H9 (cell line): Measurements from ENCODE around the gene DNHD1. TPM values are rescaled to one million over a fixed set of nuclear protein-coding genes. Genes with fewer than 3 reads are reported as not detected.

Experiments
- DNase-seq: peaks from one replicate; pipeline ENCODE4 v3.0.0-alpha.2; 2017
- H2AFZ ChIP-seq: one replicate; pipeline ENCODE4 v1.6.1; 2013; ENCODE audit warnings: mild to moderate bottlenecking, low read length, control low read depth, moderate library complexity
- H2AK5ac ChIP-seq: 2 replicates; pipeline ENCODE4 v1.6.1; 2013; ENCODE audit warnings: low read length, control low read depth, mixed read lengths; ENCODE audit not compliant: insufficient read length
- H2BK120ac ChIP-seq: one replicate; pipeline ENCODE4 v1.6.1; 2013; ENCODE audit warnings: low read depth, mild to moderate bottlenecking, low read length, control low read depth, inconsistent platforms; ENCODE audit not compliant: poor library complexity, severe bottlenecking
- H2BK12ac ChIP-seq: 2 replicates; pipeline ENCODE4 v1.6.1; 2013; ENCODE audit warnings: low read length, control low read depth, mixed read lengths, low read depth; ENCODE audit not compliant: insufficient read length
- H2BK15ac ChIP-seq: 2 replicates; pipeline ENCODE4 v1.6.1; 2013; ENCODE audit warnings: low read depth, low read length, control low read depth
- H2BK20ac ChIP-seq: one replicate; pipeline ENCODE4 v1.6.1; 2013; ENCODE audit warnings: low read depth, mild to moderate bottlenecking, low read length, control low read depth, inconsistent platforms; ENCODE audit not compliant: poor library complexity, severe bottlenecking
- H2BK5ac ChIP-seq: 2 replicates; pipeline ENCODE4 v1.6.1; 2013; ENCODE audit warnings: low read length, control low read depth, mixed read lengths; ENCODE audit not compliant: insufficient read length
- H3K14ac ChIP-seq: 2 replicates; pipeline ENCODE4 v1.6.1; 2013; ENCODE audit warnings: low read length, control low read depth; ENCODE audit not compliant: insufficient read depth
- H3K18ac ChIP-seq: 2 replicates; pipeline ENCODE4 v1.6.1; 2013; ENCODE audit warnings: low read depth, mild to moderate bottlenecking, mixed read lengths, low read length, control low read depth; ENCODE audit not compliant: insufficient read length
- H3K23ac ChIP-seq: 2 replicates; pipeline ENCODE4 v1.6.1; 2013; ENCODE audit warnings: low read length, control low read depth, mixed read lengths, low read depth; ENCODE audit not compliant: insufficient read length
- H3K23me2 ChIP-seq: 2 replicates; pipeline ENCODE4 v1.6.1; 2013; ENCODE audit warnings: low read depth, mild to moderate bottlenecking, mixed read lengths, low read length, control low read depth; ENCODE audit not compliant: insufficient read length, poor library complexity, severe bottlenecking
- H3K27ac ChIP-seq: 2 replicates; pipeline ENCODE4 v1.5.1; 2013; ENCODE audit warnings: low read length, control low read depth, mixed read lengths, low read depth; ENCODE audit not compliant: insufficient read length
- H3K27me3 ChIP-seq: 2 replicates; pipeline ENCODE4 v1.6.1; 2013; ENCODE audit warnings: low read length, control low read depth, inconsistent platforms; ENCODE audit not compliant: insufficient read depth
- H3K4ac ChIP-seq: 2 replicates; pipeline ENCODE4 v1.6.1; 2013; ENCODE audit warnings: low read depth, mild to moderate bottlenecking, control low read depth, inconsistent platforms, low read length, moderate library complexity
- H3K4me1 ChIP-seq: 2 replicates; pipeline ENCODE4 v1.6.1; 2013; ENCODE audit warnings: low read length, control low read depth, inconsistent platforms; ENCODE audit not compliant: insufficient read depth
- H3K4me2 ChIP-seq: 2 replicates; pipeline ENCODE4 v1.6.1; 2013; ENCODE audit warnings: low read length, control low read depth, mixed read lengths; ENCODE audit not compliant: insufficient read length, insufficient read depth
- H3K56ac ChIP-seq: 2 replicates; pipeline ENCODE4 v1.6.1; 2013; ENCODE audit warnings: low read depth, mild to moderate bottlenecking, mixed read lengths, low read length, control low read depth; ENCODE audit not compliant: insufficient read length
- H3K79me1 ChIP-seq: 2 replicates; pipeline ENCODE4 v1.6.1; 2013; ENCODE audit warnings: low read depth, mild to moderate bottlenecking, moderate library complexity, low read length, control low read depth, inconsistent platforms; ENCODE audit not compliant: insufficient read depth, poor library complexity, severe bottlenecking
- H3K79me2 ChIP-seq: 2 replicates; pipeline ENCODE4 v1.6.1; 2013; ENCODE audit warnings: low read length, control low read depth, inconsistent platforms; ENCODE audit not compliant: insufficient read depth
- H3K9ac ChIP-seq: 2 replicates; pipeline ENCODE4 v1.6.1; 2013; ENCODE audit warnings: low read length, control low read depth, mixed read lengths; ENCODE audit not compliant: insufficient read length; ENCODE audit errors: extremely low read depth
- H3K9me3 ChIP-seq: one replicate; pipeline ENCODE4 v1.6.1; 2013; ENCODE audit warnings: low read depth, low read length, inconsistent platforms; ENCODE audit not compliant: control insufficient read depth
- H3T11ph ChIP-seq: one replicate; pipeline ENCODE4 v1.6.1; 2013; ENCODE audit warnings: mild to moderate bottlenecking, low read length, control low read depth, inconsistent platforms
- H4K20me1 ChIP-seq: one replicate; pipeline ENCODE4 v1.6.1; 2013; ENCODE audit not compliant: control insufficient read depth, insufficient read length, insufficient read depth
- H4K5ac ChIP-seq: 2 replicates; pipeline ENCODE4 v1.6.1; 2013; ENCODE audit warnings: low read depth, mild to moderate bottlenecking, mixed read lengths, low read length, control low read depth; ENCODE audit not compliant: insufficient read length
- H4K8ac ChIP-seq: replicated peaks from 2 replicates; pipeline ENCODE4 v1.6.1; 2013; ENCODE audit warnings: low read length, control low read depth, mixed read lengths, low read depth; ENCODE audit not compliant: insufficient read length
- H4K91ac ChIP-seq: 2 replicates; pipeline ENCODE4 v1.6.1; 2013; ENCODE audit warnings: low read depth, mild to moderate bottlenecking, moderate library complexity, mixed read lengths, low read length, control low read depth; ENCODE audit not compliant: insufficient read length
- H3K27ac Mint-ChIP-seq, 3 experiments: 2 replicates in 2 of 3; 3 replicates in 1 of 3; pipeline ENCODE4 v1.8.0; 2020 to 2021; ENCODE audit warnings: mixed read lengths in 3 of 3, mild to moderate bottlenecking in 1 of 3, moderate library complexity in 1 of 3
- H3K27me3 Mint-ChIP-seq: 2 replicates; pipeline ENCODE4 v1.8.0; 2021; ENCODE audit warnings: low read depth, mild to moderate bottlenecking, moderate library complexity, mixed read lengths
- H3K36me3 Mint-ChIP-seq, 3 experiments: 2 replicates in 2 of 3; 3 replicates in 1 of 3; pipeline ENCODE4 v1.8.0; 2020 to 2021; ENCODE audit warnings: low read depth in 3 of 3, mixed read lengths in 3 of 3; ENCODE audit not compliant: insufficient read depth in 1 of 3
- H3K4me1 Mint-ChIP-seq, 2 experiments: 2 replicates each; pipeline ENCODE4 v1.8.0; 2020; ENCODE audit warnings: mixed read lengths in 2 of 2
- H3K4me3 Mint-ChIP-seq, 2 experiments: 2 replicates in 1 of 2; 3 replicates in 1 of 2; pipeline ENCODE4 v1.8.0; 2020 to 2021; ENCODE audit warnings: mild to moderate bottlenecking in 2 of 2, mixed read lengths in 2 of 2, moderate library complexity in 1 of 2
- H3K9me3 Mint-ChIP-seq, 2 experiments: 2 replicates in 1 of 2; 3 replicates in 1 of 2; pipeline ENCODE4 v1.8.0; 2020; ENCODE audit warnings: mild to moderate bottlenecking in 2 of 2, mixed read lengths in 2 of 2, moderate library complexity in 1 of 2
- WGBS: extraction: QIAGEN DNeasy Blood & Tissue Kit; methylation state at CpG from one replicate; pipeline ENCODE4 v1.1.7; 2013; ENCODE audit warnings: missing lambda C conversion rate, low lambda C conversion rate, mixed read lengths; ENCODE audit not compliant: insufficient read length; ENCODE audit errors: extremely low coverage; 5-methylcytosine and 5-hydroxymethylcytosine counted together
- total RNA-seq: library from RNA; stranded (reverse); gene quantifications from 2 replicates; pipeline ENCODE4 v1.2.1, GENCODE V29; 2021
- TF ChIP-seq, protein P1 (sequence below): fragments of 200-600 bp; sonication (generic); conservative IDR thresholded peaks from 3 replicates; pipeline ENCODE4 v1.8.0; 2021; ENCODE audit warnings: antibody characterized with exemption, mild to moderate bottlenecking

The DNHD1 gene
- total RNA-seq, 1 experiment from 2014 or later, result 3.5 TPM

DNA sequence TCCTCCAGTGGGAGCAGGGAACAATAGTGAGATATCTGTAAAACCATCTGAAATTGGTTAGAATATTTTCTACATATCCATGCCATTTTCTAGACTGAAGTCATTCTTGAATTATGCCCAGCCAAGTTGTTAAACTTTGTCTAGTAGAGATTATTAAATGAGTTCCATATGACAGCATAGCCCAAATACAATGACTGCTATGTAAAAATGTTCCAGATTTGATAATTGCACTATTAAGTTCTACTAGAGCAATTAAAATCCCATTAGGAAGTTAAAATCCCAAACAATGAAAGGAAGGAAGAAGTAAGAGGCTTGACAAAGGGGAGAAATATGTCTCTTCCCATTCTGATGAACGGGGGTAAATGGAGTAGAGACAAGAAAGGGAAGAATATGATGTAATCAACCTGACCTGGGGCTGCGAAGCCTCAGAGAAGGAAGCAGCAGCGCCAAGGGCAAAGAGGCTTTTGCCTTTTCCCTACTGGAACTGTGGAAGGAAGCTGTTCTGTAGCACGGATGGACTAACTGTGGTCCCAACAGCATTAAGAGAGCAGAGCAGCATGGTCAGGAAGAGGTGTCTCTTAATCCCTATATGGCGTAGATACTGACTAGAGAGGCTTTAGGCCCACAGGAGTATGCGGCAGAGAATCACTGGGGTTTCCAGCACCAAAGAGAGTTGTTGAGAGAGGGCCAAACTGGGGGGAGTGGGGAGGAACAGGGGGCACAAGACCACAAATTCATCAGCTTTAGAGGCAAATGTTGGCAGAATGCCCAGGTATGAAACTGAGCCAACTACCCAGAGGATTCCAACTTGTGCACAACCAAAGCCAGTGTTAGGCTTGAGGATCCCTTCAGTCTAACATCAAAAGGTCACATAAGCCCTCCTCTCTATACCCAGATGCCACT lies 79.6 kb downstream of the DNHD1 start:
- no peak overlapping the region for H2AFZ ChIP-seq
- no peak overlapping the region for H4K91ac ChIP-seq
- no peak overlapping the region for H2BK12ac ChIP-seq
- no peak for DNase-seq
- H3K56ac ChIP-seq, result no peak overlapping the region
- H3T11ph ChIP-seq, result no peak overlapping the region
- H3K4ac ChIP-seq, result no peak overlapping the region
- H3K27me3 ChIP-seq, result no peaks in the 10 kb centered on the region
- no peak overlapping the region for H3K4me2 ChIP-seq
- no peak overlapping the region for H2AK5ac ChIP-seq
- no peak overlapping the region for H3K23ac ChIP-seq
- Mint-ChIP-seq H3K4me1 (no peaks in the 10 kb centered on the region), H3K27ac (peak overlapping the region in 1 of 3 experiments; percentile 3; a peak in 1 of 7 replicates), H3K4me3 (no peak overlapping the region), H3K27me3 (no peaks in the 10 kb centered on the region), H3K9me3 (no peaks in the 10 kb centered on the region), H3K36me3 (no peaks in the 10 kb centered on the region)
- H4K8ac ChIP-seq, result no peak overlapping the region
- no peak overlapping the region for H2BK20ac ChIP-seq
- H3K18ac ChIP-seq, result no peak overlapping the region
- no peaks in the 10 kb centered on the region for H3K23me2 ChIP-seq
- TF ChIP-seq, protein P1, sequence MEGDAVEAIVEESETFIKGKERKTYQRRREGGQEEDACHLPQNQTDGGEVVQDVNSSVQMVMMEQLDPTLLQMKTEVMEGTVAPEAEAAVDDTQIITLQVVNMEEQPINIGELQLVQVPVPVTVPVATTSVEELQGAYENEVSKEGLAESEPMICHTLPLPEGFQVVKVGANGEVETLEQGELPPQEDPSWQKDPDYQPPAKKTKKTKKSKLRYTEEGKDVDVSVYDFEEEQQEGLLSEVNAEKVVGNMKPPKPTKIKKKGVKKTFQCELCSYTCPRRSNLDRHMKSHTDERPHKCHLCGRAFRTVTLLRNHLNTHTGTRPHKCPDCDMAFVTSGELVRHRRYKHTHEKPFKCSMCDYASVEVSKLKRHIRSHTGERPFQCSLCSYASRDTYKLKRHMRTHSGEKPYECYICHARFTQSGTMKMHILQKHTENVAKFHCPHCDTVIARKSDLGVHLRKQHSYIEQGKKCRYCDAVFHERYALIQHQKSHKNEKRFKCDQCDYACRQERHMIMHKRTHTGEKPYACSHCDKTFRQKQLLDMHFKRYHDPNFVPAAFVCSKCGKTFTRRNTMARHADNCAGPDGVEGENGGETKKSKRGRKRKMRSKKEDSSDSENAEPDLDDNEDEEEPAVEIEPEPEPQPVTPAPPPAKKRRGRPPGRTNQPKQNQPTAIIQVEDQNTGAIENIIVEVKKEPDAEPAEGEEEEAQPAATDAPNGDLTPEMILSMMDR, result no peak
- H2BK5ac ChIP-seq, result no peak overlapping the region
- H4K20me1 ChIP-seq, result no peaks in the 10 kb centered on the region
- H2BK15ac ChIP-seq, result no peak overlapping the region
- WGBS, result no CpG with 5 or more reads among the region's 6 CpGs
- H3K9ac ChIP-seq, result no peak overlapping the region
- no peak overlapping the region for H4K5ac ChIP-seq
- H3K14ac ChIP-seq, result no peak overlapping the region
- no peak overlapping the region for H3K27ac ChIP-seq
- no peaks in the 10 kb centered on the region for H3K4me1 ChIP-seq
- no peaks in the 10 kb centered on the region for H3K79me2 ChIP-seq
- H3K9me3 ChIP-seq, result no peaks in the 10 kb centered on the region
- H2BK120ac ChIP-seq, result no peak overlapping the region
- no peaks in the 10 kb centered on the region for H3K79me1 ChIP-seq
